HG03342 (cell line): ENCODE data around the gene IMPACT.

ENCODE experiments used
- ATAC-seq: cut with Tn5 transposase; IDR thresholded peaks from one replicate; pipeline ENCODE4 v1.9.1; 2021; ENCODE audit warnings: mild to moderate bottlenecking, moderate library complexity; ENCODE audit not compliant: unreplicated experiment

IMPACT gene

DNA sequence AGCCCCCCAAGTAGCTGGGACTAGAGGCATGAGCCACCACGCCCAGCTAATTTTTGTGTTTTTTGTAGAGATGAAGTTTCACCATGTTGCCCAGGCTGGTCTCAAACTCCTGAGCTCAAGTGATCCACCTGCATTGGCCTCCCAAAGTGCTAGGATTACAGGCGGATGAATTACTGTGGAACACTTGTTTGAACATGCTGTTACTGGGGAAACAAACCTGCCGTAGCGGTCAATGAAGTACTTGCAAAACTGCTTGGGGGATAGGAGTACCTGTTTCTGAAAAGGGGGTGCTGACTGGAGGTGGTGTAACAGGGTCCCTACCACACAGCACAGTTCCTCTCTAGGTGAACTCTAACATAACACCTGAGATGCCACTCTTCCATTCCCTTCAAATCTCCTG lies 5.9 kb upstream of the IMPACT start:
- no peak for ATAC-seq

DNA sequence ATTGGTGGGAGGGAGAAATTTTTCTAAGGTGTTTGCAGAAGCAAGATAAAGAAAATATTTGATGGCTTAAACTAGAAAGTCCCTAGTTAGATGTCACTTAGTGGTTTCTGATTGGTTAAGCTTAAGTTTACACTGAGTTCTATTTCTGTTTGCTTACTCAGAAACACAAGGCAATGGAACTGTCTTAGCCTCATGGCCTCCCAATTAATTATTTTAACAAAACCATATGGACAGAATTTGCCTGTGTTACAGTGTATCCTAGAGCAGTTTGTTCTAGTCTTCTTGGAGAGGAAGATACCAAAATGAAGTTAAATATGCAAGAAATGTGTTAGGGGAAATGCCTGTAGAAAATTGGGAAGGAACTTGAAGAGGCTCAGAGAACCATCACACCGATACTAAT lies 4.6 kb upstream of the IMPACT start:
- no peak for ATAC-seq

DNA sequence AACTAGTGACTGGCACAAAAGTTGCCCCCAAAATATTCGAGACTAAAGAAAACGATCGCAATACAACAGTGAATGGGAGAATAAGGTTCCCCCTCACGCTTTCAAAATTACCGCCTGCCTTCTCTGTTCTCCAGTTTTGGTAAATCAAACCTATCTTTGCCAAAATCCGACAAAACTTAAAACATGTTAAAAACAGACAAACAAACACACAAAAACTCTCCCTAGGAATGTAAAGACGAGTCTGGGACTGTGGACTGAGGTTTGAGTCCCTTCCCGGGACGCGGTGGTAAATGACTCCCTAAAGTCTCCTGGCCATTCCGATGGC lies 435 bp upstream of the IMPACT start:
- no peak for ATAC-seq

DNA sequence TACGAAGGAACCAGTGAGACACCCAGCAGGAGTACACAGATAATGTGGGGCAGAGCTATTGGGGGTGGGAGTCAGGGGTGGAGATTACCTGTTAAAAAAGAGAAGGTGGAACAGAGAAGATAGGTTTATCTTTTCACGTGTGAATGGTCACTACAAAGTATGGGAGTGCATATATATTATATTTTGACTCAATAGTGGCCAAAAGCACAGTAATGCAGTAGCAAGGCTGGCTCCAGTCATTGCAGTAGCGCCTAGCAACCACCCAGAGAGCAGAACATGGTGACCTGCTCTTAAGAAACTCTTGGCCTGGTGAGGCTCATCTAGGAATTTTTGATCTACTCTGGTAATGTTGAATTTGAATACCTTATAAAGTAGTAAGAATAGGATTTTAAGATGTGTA lies 1.0 kb downstream of the IMPACT start:
- ATAC-seq: no peak

DNA sequence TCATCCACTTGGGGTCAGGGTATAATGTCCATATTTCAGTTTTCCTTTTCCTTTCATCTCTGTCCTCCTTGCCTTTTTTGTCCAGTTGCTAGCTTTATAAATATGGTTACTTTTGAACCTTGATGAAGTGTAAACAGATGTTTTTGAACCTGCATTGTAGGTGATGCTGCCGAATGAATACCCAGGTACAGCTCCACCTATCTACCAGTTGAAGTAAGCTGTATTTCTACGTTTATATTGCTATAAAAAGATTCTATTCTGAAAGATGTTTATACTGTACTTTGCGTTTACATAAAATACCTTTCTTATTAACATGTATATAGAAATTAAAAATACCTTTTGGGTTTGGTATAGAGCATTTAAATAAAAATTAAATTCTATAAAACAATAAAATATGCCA lies 2.2 kb downstream of the IMPACT start:
- ATAC-seq: no peak

DNA sequence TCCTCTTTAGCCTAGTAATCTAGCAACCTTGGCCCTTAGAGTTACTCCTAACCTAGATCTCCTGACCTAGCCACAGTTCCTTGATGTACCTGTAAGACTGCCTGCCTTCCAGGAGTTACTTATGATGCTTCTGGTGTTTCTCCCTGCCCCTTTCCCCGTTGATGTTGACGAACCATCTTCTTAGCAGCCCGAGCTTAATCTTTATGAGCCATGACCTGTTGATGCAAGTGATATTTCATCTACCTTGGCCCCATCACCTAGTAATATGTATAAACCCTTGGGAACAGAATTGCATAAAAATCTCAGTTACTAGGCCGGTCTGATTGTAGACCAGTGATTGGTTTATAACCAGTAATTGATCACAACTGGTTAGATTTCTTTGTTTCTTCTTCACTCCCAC lies 2.7 kb downstream of the IMPACT start:
- no peak for ATAC-seq

DNA sequence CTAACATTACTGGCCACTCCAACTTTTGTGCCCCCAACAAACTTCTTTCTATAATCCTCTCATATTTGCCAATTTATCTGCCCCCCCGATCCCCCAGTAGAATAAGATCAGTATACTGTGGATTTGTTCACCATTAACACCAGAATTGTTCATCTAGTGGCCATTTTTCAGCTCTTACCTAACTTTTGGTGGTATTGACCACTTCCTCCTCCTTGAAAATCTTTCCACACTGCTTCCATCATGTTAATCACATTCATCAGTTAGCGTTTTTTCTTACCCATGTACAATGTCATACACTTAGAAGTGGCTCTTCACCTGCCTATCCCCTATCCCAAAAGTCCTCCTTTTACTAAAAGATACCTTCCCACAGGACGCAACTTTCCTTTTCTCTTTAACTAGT lies 6.1 kb downstream of the IMPACT start:
- no peak for ATAC-seq

DNA sequence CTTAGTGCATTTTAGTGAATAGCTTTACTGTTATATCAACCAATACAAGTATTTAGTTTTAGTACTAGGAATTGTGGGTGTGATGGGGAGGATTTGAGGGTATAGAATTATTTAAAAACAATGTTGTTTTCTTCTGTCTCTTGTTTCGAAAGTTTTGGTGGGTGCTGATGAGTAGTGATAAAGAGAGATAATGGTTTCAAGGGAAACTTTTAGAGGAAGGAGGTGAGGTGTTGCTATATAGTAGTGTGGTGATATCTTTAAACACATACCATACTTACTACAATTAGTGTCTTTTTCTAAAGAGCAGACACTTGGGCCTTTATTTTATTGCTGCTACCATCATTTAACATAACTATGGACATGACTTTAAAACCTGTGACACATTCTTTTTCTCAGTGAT lies 10.5 kb downstream of the IMPACT start:
- ATAC-seq: no peak

DNA sequence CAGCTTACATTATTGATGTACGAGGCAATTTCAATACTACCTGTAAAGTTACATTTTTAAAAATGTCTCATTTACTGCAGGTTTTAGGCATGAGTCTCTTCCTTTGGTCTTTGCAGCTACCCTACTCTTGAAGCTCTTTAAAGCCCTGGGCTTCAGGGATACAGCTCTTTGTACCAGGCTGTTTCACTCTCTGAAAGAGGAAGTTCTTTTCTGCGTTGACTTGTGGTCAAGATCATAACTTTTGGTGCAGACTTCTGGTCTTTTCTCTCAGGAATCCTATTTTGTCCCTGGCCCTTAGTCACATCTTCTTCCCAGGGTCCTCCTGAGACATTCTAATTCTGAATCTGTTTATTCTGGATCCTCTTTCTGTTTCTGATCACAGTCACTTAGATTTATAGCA lies 17.4 kb downstream of the IMPACT start:
- ATAC-seq: peak; percentile 74

DNA sequence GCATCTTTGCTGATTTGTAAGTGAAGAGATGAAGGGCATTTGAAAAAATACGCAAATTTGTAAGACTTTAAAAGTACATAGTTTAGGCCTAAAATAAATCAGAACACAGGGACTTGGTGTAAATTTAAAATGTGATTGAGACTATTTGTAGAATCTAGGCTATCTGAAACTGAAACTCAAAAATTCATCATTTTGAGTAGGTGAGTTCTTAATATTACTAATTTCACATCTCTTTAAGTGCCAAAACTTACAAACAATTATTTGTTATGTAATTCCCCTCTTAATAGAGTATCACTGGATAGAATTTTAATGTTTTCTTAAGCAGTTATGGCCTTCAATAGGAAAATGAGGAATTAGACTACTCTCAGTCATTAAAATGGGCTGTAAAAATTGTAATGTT lies 20.0 kb downstream of the IMPACT start:
- ATAC-seq: no peak

DNA sequence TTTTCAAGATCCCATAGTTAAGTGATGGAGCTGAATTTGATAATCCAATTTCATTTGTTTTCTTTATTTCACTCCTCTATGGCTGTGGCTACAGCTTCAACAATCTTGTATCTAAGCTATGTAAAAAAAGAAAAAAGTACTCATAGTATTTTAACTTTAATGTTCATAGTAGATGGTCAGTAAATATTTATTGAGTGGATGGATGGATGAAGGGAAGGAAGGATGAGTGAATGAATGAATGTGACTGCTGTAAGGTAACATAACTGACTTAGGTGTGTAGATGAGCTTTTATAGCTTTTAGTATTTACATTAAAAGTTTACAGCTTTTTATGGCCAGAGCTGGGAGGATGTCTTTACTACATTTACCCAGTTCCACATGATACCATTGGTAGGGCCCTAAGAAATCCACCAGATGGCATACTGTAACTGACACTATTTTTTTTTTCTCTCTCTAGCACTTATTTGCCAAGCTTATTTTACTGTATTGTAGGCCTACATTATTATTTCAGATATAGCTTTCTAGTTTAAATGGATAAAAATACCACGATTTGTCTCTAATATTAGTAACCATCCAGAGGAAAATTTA lies 20.6 kb downstream of the IMPACT start:
- no peak for ATAC-seq

DNA sequence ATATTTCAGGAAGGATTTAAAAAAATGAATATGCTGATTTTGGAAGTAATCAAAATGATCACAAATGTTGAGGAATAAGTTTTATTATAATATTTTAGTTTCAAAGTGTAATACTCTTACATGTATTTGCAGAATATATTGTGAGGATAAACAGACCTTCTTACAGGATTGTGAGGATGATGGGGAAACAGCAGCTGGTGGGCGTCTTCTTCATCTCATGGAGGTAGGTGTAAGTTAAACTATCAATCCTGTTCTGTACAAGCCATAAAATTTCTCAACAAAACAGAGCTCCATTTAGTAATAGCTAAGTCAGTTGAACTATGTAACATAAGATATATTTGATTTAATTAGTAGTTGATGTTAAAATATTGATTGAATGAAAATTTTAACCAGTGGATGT lies 21.5 kb downstream of the IMPACT start:
- ATAC-seq: no peak

DNA sequence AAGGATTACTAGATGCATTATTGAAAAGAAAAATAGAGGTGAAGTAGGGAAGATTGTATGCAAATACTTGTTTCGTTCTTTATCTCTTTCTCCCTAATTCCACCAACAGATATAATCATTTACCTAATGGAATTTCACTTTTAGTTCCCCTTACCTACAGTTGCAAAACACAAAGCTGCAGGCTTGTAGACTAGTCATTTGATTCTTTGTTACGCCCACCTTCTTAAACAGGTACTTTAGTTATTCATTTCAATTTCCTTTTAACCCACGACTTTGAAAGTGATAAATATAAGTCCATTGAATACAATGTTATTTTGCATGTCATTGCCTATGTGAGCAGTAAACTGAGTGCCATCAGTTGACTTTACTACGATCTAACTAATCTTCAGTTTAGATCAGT lies 30.1 kb downstream of the IMPACT start:
- ATAC-seq: peak; percentile 95

DNA sequence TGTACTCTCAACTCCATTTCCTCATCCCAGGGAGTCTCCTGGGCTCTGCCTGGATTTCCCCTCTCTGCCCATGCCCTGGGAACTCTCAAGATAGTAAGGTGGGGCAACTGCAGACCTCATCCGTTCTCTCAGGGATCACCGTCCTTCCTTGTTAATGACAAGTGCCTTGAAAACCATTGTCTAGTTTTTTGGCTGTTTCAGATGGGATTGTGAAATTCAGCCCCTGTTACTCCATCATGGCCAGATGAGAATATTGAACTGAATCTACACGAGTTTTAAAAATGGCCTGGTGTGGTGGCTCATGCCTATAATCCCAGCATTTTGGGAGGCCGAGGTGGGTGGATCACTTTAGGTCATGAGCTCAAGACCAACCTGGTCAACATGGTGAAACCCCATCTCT lies 33.3 kb downstream of the IMPACT start:
- ATAC-seq: no peak

DNA sequence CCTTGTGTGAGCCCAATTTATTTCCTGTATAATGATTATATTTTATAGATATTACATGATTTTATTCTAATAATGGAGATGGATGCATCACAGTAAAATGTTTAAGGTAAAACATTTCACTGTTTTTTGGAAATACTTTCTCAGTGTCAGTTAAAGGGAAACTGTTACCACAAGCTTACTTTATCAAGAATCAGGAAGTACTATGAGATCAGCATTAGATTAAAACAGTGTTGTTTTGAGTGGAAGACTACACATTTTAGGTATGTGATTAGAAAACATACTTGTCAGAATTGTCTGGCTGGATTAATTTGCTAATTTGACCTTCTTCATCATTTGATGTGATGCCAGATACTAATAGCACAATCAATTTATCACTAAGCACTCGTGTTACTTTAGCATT lies 33.9 kb downstream of the IMPACT start, which contains the start of gene HRH4:
HRH4 (plus strand) TSS at position 250 of the 400 bp plus-strand sequence; CDS start at position 342, 92 bp downstream.
- no peak for ATAC-seq

DNA sequence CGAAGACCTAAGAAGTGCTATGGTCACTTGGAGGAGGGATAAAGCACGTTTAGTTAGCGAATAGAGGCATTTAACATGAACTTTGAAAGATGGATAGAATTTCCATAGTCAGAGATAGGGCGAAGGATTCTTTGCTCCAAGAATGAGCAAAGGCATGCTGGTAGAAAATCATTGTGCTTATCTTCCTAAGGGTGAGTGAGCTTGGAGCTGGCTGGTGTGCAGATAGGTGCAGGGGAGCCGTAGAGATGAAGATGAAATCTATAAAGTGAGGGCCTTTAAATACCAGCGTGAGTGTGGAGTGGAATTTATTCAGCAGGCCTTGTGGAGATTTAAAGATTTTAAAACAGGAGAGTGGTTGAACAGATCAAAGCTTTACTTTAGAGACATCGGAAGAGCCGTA lies 35.5 kb downstream of the IMPACT start:
- ATAC-seq: no peak

DNA sequence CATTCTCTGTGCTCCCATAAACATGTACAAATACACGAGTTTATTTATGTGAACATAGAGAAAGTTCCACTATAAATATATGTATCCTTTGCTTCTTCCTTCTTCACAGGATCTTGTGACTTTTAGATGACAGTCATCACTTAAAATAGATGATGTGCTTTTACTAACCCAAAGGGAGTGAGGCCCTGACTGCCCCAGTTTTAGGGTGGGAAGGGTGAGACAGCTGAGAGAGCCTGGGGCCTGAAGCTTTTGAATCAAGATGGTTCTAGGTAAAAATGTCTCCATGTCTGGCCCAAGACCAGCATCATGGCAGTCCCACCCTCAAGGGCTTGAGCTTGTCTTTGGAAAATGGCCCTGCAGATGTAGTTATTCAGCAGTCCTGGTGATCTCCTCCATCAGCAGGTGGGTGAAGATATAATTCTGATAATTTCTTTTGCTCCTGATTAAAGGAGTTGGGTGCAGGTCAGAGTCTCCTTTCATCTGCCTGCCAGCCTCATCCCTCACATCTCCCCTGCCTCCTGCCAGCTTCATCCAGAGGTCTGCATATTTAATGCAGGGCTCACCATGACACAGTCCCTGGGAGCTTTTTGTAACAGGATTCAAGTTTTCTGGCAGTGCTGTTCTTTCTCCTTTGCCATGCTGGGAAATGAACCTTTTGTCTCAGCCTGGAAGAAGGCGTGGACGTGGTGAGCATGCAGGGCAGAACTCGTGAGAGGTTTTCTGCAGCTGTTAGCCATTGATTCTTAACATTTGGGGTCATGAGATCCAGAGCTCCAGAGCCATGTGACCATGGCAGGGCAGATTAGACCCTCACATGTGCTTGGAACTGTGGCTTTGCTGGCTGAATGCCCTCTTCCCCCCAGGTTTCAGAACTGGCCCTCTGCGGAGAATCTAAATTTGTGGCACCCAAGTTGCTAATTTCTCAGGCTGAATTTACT lies 36.6 kb downstream of the IMPACT start:
- no peak for ATAC-seq

DNA sequence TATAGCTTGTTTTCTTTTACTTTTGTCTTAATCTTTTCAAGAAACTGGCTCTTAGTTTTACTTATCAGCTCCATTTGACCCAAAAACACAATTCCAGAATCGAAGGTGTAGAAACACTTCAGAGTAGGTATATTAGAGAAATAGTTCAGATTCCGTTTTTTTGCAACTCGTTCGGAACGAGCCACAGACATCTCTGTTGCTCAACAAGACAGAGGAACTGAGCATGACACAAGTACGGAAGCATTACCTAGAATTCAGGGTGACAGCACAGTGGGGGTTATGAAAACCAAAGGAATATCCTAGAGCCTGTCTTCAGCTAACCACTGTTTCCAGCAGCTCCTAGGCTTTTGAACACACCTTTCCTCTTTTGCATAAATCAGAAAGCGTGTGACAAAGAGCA lies 39.0 kb downstream of the IMPACT start:
- no peak for ATAC-seq

DNA sequence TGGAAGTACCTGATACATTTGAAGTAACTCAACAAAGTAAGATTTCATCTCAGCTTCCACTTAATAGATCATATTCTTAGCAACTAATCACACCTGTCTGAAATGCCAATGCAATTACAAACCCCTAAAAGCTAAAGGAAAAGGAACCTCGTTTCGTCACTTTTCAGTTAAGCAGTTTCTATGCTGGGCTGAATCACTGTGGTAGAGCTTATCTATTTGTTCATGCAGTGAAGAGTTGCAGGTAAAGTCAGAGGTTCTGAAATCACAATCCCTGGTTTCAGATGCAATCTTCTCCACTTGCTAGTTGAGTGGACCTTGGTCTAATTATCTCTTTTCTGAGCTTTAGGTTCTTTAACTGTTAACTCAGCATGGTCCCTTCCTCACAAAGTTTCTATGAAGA lies 40.3 kb downstream of the IMPACT start:
- ATAC-seq: no peak

DNA sequence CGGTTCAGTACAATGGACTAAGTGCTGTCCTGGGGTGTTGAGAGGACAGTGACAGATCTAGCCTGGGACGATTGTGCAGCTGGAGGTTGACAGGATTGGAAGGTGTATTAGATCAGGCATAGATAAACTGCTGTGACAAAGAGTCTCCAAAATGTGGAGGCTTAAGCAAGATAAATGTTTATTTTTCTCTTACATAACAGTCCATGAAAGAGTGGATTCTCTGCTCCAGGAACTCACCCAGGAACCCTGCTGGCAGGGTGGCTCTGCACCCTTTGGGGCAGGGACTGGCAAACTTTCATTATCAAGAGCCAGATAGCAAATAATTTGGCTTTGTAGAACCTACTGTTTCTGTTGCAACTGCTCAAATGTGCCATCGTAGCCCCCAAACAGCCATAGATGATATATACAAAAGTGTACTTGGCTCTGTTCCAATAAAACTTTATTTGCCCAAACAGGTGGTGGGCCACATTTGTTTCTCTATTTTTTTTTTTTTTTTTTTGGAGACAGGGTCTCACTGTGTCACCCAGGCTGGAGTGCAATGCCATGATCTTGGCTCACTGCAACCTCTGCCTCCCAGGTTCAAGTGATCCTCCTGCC lies 43.6 kb downstream of the IMPACT start:
- no peak for ATAC-seq

DNA sequence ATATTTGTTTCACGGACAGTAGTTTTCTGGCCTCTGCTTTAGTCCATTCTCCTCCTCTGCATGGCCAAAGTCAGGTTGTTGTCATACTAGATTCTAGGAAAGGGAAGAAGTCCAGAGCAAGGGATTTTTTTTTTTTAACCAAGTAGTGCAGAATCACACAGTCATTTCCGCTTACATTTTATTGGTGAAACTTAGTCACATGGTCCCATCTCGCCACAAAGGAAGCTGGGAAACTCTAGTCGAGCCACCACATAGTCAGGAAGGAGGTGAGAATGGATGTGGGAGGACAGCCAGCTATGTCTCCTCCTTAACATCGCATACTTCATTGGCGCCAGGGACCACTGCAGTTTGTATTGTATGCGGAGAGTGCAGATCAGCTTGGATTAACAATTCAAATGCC lies 44.3 kb downstream of the IMPACT start:
- ATAC-seq: no peak

DNA sequence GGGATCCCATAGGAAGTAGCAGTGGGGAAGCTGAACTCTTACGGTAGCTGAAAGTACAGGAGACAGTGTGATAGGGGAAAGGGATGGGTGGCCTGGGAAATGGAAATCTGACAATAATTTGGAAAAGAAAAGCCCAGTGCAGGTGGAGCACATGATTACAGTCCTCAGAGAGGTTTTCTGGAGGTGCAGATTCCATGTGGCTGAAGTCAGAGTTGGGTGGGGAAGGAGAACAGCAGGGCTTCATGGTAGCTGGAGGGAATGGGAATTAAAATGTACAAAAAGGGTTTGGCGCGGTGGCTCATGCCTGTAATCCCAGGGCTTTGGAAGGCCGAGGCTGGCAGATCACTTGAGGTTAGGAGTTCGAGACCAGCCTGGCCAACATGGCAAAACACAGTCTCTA lies 46.1 kb downstream of the IMPACT start:
- no peak for ATAC-seq
